Lower lobe of right lung (tissue), 2 donors: ENCODE measurements around the gene FYN. TPM values are rescaled to one million over a fixed set of nuclear protein-coding genes. Genes with fewer than 3 reads are reported as not detected.
A peak's percentile ranks its signal among the peaks of the same experiment; 100 is the strongest.

ENCODE experiments used
- ATAC-seq, 2 donors: fragments of 200-7000 bp; cut with Tn5 transposase; one replicate each; pipeline ENCODE4 v1.9.1; 2020 to 2022; ENCODE audit warnings: mild to moderate bottlenecking in 2 of 2, moderate library complexity in 2 of 2
- DNase-seq: peaks from one replicate; pipeline ENCODE4 v3.0.0-alpha.2; 2020
- H3K27ac ChIP-seq: fragments of 200-600 bp; one replicate; pipeline ENCODE4 v1.8.0; 2022
- H3K27me3 ChIP-seq: fragments of 200-600 bp; one replicate; pipeline ENCODE4 v1.8.0; 2022; ENCODE audit warnings: low read depth
- H3K36me3 ChIP-seq: fragments of 200-600 bp; one replicate; pipeline ENCODE4 v1.8.0; 2022; ENCODE audit warnings: mild to moderate bottlenecking
- H3K4me1 ChIP-seq: fragments of 200-600 bp; one replicate; pipeline ENCODE4 v1.8.0; 2022
- H3K4me3 ChIP-seq: fragments of 200-600 bp; one replicate; pipeline ENCODE4 v1.8.0; 2022; ENCODE audit warnings: mild to moderate bottlenecking
- H3K9me3 ChIP-seq: fragments of 200-600 bp; one replicate; pipeline ENCODE4 v1.8.0; 2022
- intact Hi-C: fragments of 100-400 bp; cut with DNase I; formaldehyde crosslinking; loops from one replicate; pipeline ENCODE4 v1.11.0; 2022
- total RNA-seq: library from RNA; stranded (reverse); fragmentation: NEBNext Ultra II Directional; extraction: Animal tissue kit (Norgen Biotek cat#: 25700); gene quantifications from one replicate; pipeline ENCODE4 v1.2.1, GENCODE V29; 2021
- TF ChIP-seq, protein P1 (sequence below): fragments of 200-600 bp; IDR thresholded peaks from one replicate; pipeline ENCODE4 v1.8.0; 2022; ENCODE audit warnings: antibody characterized with exemption, mild to moderate bottlenecking
- donor health status: DM: no; HTN: yes; CAD: no; lungs with severe emphysema.

Gene FYN
- total RNA-seq, 1 donor from 2014 or later = 99.2 TPM

DNA sequence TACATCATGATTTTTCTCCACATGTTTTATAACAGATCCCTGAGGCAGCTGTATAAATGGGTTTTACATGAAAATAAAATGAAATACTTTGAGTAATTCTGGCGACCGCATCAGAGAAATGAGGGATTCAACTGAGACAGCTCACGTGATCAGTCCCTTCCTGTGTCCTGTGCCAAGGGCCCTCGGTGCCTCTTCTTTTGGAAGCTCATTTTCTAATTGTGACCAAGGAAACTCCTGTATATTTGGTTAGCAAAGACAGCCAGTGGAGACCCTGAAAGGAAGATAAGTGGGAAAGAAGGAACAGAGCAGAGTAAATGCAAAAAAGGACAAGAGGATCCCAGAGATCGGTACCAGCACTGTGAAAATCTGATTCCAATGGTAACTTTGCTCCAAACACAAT is 129.9 kb downstream of the FYN start:
- Histone ChIP-seq H3K9me3 (no peaks in the 10 kb centered on the region), H3K27me3 (no peaks in the 10 kb centered on the region), H3K27ac (peak overlapping the region; percentile 51), H3K36me3 (no peaks in the 10 kb centered on the region), H3K4me3 (no peak overlapping the region), H3K4me1 (peaks cover 64% of the 10 kb centered on the region)
- DNase-seq (no peak), ATAC-seq (no peak)
- intact Hi-C loops = no loop called here
- TF ChIP-seq, protein P1, sequence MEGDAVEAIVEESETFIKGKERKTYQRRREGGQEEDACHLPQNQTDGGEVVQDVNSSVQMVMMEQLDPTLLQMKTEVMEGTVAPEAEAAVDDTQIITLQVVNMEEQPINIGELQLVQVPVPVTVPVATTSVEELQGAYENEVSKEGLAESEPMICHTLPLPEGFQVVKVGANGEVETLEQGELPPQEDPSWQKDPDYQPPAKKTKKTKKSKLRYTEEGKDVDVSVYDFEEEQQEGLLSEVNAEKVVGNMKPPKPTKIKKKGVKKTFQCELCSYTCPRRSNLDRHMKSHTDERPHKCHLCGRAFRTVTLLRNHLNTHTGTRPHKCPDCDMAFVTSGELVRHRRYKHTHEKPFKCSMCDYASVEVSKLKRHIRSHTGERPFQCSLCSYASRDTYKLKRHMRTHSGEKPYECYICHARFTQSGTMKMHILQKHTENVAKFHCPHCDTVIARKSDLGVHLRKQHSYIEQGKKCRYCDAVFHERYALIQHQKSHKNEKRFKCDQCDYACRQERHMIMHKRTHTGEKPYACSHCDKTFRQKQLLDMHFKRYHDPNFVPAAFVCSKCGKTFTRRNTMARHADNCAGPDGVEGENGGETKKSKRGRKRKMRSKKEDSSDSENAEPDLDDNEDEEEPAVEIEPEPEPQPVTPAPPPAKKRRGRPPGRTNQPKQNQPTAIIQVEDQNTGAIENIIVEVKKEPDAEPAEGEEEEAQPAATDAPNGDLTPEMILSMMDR = no peak

DNA sequence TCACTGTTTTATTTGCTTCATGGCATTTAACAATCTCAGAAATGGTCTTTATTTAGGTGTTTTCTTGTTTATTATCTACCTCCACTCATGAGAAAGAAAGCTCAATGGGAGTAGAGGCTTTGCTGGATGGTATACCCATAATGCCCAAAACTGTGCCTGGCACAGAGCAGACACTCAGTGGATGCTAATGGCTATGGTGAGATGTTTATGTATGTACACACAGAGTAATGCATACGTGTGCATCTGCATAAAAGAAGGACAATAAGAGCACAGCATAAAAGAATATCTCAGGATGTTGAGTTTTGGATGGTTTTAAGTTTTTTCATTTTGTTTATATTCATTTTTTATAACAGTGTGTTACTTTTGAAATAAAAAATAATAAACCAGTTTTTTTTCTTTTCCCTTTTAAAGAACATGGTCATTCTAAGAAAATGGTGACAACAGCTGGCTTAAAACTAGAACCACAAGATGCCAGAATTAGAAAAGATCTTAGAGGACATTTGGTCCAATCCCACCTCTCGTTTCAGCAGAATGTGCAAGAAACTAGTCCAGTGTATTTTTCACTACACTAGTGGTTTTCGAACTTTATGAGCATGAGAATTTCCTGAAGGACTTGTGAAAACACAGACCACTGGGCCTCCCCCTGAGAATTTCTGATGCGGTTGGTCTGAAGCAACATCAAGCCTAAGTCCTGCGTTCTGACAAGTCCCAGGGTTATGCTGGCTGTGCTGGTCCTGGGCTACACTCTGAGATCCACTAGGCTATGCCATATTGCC is 131.9 kb downstream of the FYN start:
- intact Hi-C loops = no loop called here
- Histone ChIP-seq H3K36me3 (no peaks in the 10 kb centered on the region), H3K4me1 (peaks cover 64% of the 10 kb centered on the region), H3K9me3 (no peaks in the 10 kb centered on the region), H3K27me3 (no peaks in the 10 kb centered on the region), H3K27ac (no peak overlapping the region), H3K4me3 (no peak overlapping the region)
- ATAC-seq = no peak
- DNase-seq = no peak
- TF ChIP-seq, protein P1 = no peak

DNA sequence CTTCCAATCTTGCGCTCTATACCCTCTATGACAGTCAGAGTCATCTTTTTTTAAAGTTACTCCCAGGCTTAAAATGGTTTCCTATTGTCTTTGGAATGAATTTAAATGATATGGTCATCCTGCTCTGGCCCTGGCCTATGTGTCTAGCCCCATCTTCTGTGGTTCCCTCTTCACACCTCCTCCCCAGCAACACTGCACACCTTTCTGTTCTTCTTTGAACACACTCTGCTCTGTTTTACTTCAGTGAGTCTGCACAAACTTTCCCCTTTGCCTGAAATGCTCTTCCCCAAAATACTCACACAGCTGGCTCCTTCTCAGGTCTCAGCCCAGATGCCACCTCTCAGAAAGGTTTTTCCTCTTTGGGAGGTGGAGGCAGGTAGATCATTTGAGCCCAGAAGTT is 132.7 kb downstream of the FYN start:
- TF ChIP-seq, protein P1 = no peak
- intact Hi-C loops = no loop called here
- H3K27ac ChIP-seq = no peak overlapping the region
- no peaks in the 10 kb centered on the region for H3K36me3 ChIP-seq
- ATAC-seq (no peak), DNase-seq (no peak)
- H3K4me1 ChIP-seq = peaks cover 65% of the 10 kb centered on the region
- H3K9me3 ChIP-seq = no peaks in the 10 kb centered on the region
- no peaks in the 10 kb centered on the region for H3K27me3 ChIP-seq
- no peak overlapping the region for H3K4me3 ChIP-seq

DNA sequence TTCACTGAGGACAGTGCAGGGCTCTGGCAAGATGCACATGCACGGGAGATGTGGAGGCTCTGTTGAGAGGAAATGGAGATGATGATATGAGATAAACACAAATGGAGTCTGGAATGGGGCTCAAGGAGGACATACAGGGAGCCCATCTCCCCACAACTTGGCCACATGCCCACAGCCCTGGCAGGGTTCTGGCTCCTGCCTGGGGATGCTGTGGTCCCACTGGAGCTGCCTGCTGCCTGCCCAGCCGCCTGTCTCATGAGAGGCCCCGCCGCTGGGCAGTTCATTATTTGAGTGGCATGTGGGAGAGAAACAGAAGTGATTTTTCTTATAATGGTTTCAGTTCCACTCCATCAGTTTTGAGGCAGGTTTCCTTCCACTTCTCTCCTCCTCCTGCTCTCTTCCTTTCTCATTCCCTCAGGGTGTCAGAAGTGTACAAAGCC is 134.0 kb downstream of the FYN start:
- no peak overlapping the region for H3K4me3 ChIP-seq
- ATAC-seq (no peak), DNase-seq (no peak)
- TF ChIP-seq, protein P1 = no peak
- intact Hi-C loops = no loop called here
- H3K36me3 ChIP-seq = no peaks in the 10 kb centered on the region
- no peaks in the 10 kb centered on the region for H3K9me3 ChIP-seq
- H3K4me1 ChIP-seq = peaks cover 53% of the 10 kb centered on the region
- H3K27me3 ChIP-seq = no peaks in the 10 kb centered on the region
- H3K27ac ChIP-seq = no peak overlapping the region

DNA sequence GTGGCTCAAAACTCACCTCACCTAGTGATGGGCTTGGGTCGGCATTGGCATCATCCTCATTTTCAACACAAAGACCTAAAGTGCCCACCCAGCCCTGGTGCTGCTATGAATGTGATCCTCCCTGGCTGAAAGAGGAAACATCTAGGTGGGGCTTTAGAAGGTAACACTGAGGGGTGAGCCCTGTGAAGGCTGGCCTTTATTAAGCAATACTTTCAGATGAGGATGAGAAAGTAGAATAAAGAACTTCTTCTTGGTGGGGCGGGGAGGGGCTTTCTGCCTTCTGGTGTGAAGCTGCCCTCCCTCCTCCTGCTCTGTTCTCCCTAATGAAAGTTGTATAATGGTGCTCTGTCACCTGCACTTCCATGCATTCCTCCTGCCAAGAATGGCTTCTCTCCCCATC is 134.6 kb downstream of the FYN start:
- intact Hi-C loops = no loop called here
- Histone ChIP-seq H3K27ac (no peak overlapping the region), H3K9me3 (no peaks in the 10 kb centered on the region), H3K36me3 (no peaks in the 10 kb centered on the region), H3K4me1 (peaks cover 47% of the 10 kb centered on the region), H3K4me3 (no peak overlapping the region), H3K27me3 (no peaks in the 10 kb centered on the region)
- DNase-seq (no peak), ATAC-seq (no peak)
- TF ChIP-seq, protein P1 = no peak
